Activated T-helper 2 cell treated with anti-CD3 and anti-CD28 coated beads, Interferon-gamma antibody, Interleukin-2, Interleukin-4, amounts not matched to agents 10 μg/mL and 5 μg/mL and 100 μg/mL, durations not matched to agents 14 hours and 24 hours and 36 hours (primary cell): ENCODE results near the gene IDNK. TPM values are rescaled to one million over a fixed set of nuclear protein-coding genes. Genes with fewer than 3 reads are reported as not detected.
"Not testable (repeated sequence)": the region's sequence is repeated elsewhere in the genome, so short reads cannot be mapped to it uniquely, and the experiment has no call there.

Source experiments
- DNase-seq: peaks from one replicate; pipeline ENCODE4 v3.0.0; 2021; ENCODE audit warnings: low spot score
- H3K27ac Mint-ChIP-seq: one replicate; pipeline ENCODE4 v1.8.0; 2021; ENCODE audit warnings: mixed read lengths
- H3K27me3 Mint-ChIP-seq: one replicate; pipeline ENCODE4 v1.8.0; 2021; ENCODE audit warnings: low read depth, mixed read lengths
- H3K36me3 Mint-ChIP-seq: one replicate; pipeline ENCODE4 v1.8.0; 2021; ENCODE audit warnings: low read depth, mixed read lengths
- H3K4me1 Mint-ChIP-seq: one replicate; pipeline ENCODE4 v1.8.0; 2021; ENCODE audit warnings: low read depth, mixed read lengths
- H3K4me3 Mint-ChIP-seq: one replicate; pipeline ENCODE4 v1.8.0; 2021; ENCODE audit warnings: low read depth, mild to moderate bottlenecking, moderate library complexity, mixed read lengths
- H3K9me3 Mint-ChIP-seq: one replicate; pipeline ENCODE4 v1.8.0; 2021; ENCODE audit warnings: mixed read lengths
- intact Hi-C: fragments of 100-400 bp; cut with micrococcal nuclease; formaldehyde crosslinking; loops from one replicate; pipeline ENCODE4 v1.15.1; 2023
- total RNA-seq: library from RNA; stranded (reverse); gene quantifications from 2 replicates; pipeline ENCODE4 v1.2.3, GENCODE V29; 2022

The IDNK gene
- 4.9 and 5.1 TPM in 2 replicates for total RNA-seq

DNA sequence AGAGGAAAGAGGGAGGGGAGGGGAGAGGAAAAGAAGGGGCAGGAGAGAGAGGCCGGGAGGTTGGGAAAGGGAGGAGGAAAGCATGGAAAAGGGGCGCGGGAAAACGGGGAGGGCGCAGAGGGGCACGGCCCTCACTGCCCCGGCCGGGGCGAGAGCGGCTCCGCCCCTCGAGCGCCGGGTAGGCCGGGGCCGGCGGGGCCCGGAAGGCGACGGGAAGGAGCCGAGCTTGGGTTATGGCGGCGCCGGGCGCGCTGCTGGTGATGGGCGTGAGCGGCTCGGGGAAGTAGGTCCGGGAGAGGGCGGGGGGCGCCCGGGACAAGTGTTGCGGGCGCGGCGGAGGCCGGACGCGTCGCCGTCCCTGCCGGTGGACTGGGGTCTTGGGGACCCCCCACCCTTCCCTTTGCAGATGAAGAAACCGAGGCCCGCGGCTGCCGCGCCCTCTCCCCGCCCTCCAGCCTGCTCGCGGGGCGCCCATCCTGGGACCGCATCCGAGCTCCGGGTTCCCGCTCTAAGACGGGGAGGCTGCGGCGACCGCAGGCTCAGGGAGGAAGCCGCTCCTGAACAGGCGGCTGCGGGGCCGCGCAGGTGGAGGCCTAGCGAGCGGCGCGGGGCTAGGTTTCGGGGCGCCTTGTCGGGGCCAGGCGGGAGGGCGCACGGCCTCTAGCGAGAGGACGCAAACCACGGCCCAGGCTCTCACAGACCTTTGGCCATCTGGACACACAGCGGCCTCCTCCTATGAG, at the start of gene IDNK:
Gene IDNK, plus strand, starts transcription at position 205 of the 740 bp plus-strand sequence. Its CDS starts 29 bp downstream, at position 234.
- H3K27me3 Mint-ChIP-seq, result peaks cover 8% of the 10 kb centered on the region
- H3K4me3 Mint-ChIP-seq, result peak within 1 kb of the TSS; percentile 90
- H3K4me1 Mint-ChIP-seq, result peaks cover 22% of the 10 kb centered on the region
- intact Hi-C loops, result loop anchor here (1.0 to 5.0 kb wide), 4 partner anchors 84 to 357 kb away; partner anchors contain the start of genes GKAP1, HNRNPK, KIF27 and RMI1
- DNase-seq, result peak; percentile 63
- peak within 1 kb of the TSS; percentile 99 for H3K27ac Mint-ChIP-seq
- no peaks in the 10 kb centered on the region for H3K9me3 Mint-ChIP-seq
- H3K36me3 Mint-ChIP-seq, result peaks cover 12% of the 10 kb centered on the region

- H3K4me1 Mint-ChIP-seq, result no peaks in the 10 kb centered on the region
- intact Hi-C loops, result no loop called here
- no peaks in the 10 kb centered on the region for H3K9me3 Mint-ChIP-seq
- H3K4me3 Mint-ChIP-seq, result no peak overlapping the region
- H3K27ac Mint-ChIP-seq, result no peak overlapping the region
- no peaks in the 10 kb centered on the region for H3K36me3 Mint-ChIP-seq
- no peak for DNase-seq
- peaks cover 3% of the 10 kb centered on the region for H3K27me3 Mint-ChIP-seq
Observed at GRCh38 chr9:83574482-83574881, 48.5 kb upstream of the IDNK start.

GRCh38 chr9:83582029-83582428, 40.9 kb upstream of the IDNK start:
- Mint-ChIP-seq H3K4me3 (no peak overlapping the region), H3K27me3 (peaks cover 3% of the 10 kb centered on the region), H3K4me1 (no peaks in the 10 kb centered on the region), H3K9me3 (no peaks in the 10 kb centered on the region), H3K27ac (no peak overlapping the region), H3K36me3 (no peaks in the 10 kb centered on the region)
- DNase-seq, result no peak
- intact Hi-C loops, result no loop called here

- intact Hi-C loops, result no loop called here
- Mint-ChIP-seq H3K9me3 (no peaks in the 10 kb centered on the region), H3K36me3 (no peaks in the 10 kb centered on the region), H3K27me3 (no peaks in the 10 kb centered on the region), H3K4me3 (no peak overlapping the region), H3K4me1 (no peaks in the 10 kb centered on the region), H3K27ac (no peak overlapping the region)
- DNase-seq, result no peak
Observed at GRCh38 chr9:83583151-83584014, 39.6 kb upstream of the IDNK start.

- intact Hi-C loops, result no loop called here
- no peak overlapping the region for H3K27ac Mint-ChIP-seq
- no peaks in the 10 kb centered on the region for H3K27me3 Mint-ChIP-seq
- no peak for DNase-seq
- no peak overlapping the region for H3K4me3 Mint-ChIP-seq
- no peaks in the 10 kb centered on the region for H3K36me3 Mint-ChIP-seq
- no peaks in the 10 kb centered on the region for H3K9me3 Mint-ChIP-seq
- H3K4me1 Mint-ChIP-seq, result no peaks in the 10 kb centered on the region
Observed at GRCh38 chr9:83584995-83585394, 37.9 kb upstream of the IDNK start.

DNA sequence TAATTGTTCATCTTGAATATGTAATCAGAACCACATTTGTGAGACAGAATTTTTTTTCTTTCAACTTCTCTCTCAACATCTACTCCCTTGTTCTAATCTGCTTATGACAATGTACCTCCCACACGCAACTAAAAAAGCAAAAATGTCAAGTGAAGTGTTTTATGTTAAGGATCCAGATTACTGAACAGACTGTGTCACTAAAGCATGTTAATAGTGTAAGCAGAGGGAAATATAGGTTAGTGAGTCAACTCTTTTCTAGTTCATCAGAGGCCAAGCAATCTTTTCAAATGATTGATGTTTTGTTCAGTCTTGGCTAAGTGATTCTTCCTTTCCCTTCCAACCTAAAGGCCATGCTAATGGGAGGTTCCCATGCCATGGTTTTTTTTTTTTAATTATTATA, 34.7 kb upstream of the IDNK start:
- H3K27ac Mint-ChIP-seq, result no peak overlapping the region
- no peaks in the 10 kb centered on the region for H3K4me1 Mint-ChIP-seq
- H3K36me3 Mint-ChIP-seq, result no peaks in the 10 kb centered on the region
- H3K4me3 Mint-ChIP-seq, result no peak overlapping the region
- DNase-seq, result no peak
- intact Hi-C loops, result no loop called here
- no peaks in the 10 kb centered on the region for H3K9me3 Mint-ChIP-seq
- H3K27me3 Mint-ChIP-seq, result no peaks in the 10 kb centered on the region

DNA sequence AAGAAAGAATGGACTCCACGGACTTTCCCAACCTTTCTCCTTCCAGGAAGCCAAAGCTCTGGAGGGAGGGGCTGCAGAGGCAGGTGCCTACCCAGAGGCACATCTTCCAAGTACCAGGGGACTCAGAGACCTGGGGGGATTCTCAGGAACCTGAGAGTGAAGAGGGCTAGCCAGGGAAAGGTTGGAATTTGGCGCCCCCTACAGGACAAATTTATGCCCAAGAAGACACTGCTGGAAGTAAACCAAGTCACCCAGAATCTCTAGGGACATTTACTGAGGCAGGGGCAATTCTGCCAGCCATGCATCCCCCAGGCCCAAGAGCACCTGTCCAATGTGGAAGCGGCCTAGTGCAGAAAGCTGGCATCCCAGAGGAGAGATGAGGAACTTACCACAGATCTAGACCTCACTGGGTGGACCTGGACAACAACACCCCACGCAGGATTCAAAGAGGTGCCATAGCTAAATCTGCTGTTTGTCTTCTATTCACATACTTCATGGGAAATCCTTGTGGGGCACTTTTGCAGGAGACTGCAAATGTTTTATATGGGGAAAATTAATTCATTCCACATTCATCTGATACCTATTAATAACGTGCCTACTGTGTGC, 25.9 kb upstream of the IDNK start:
- DNase-seq, result peak; percentile 20
- Mint-ChIP-seq H3K9me3 (no peaks in the 10 kb centered on the region), H3K4me3 (no peak overlapping the region), H3K4me1 (no peaks in the 10 kb centered on the region), H3K27ac (no peak overlapping the region), H3K27me3 (no peaks in the 10 kb centered on the region), H3K36me3 (no peaks in the 10 kb centered on the region)
- intact Hi-C loops, result loop anchor here (1.0 kb wide), 1 partner anchor 263 kb away; no protein-coding TSS in a partner anchor

DNA sequence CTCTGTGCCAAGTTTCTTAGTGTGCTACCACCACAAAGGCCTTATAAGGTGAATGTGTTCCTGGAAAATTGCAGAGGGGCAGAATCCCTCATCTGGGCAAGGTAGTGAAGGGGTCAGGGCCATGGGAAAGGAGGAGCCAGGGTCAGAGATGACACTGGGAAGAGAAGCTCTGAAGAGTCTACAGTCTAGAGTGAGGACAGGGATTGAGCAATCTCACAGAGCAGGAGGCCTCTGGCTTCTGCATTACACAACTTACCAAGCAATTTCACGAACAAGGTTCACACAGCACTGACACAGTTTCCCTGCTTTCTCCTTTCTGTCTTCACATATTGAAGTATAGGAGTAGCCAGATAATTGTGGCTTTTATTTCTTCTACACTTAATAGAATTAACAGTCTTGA, 24.5 kb upstream of the IDNK start:
- intact Hi-C loops, result no loop called here
- Mint-ChIP-seq H3K4me1 (no peaks in the 10 kb centered on the region), H3K27me3 (no peaks in the 10 kb centered on the region), H3K36me3 (no peaks in the 10 kb centered on the region), H3K4me3 (no peak overlapping the region), H3K27ac (no peak overlapping the region), H3K9me3 (no peaks in the 10 kb centered on the region)
- no peak for DNase-seq

DNA sequence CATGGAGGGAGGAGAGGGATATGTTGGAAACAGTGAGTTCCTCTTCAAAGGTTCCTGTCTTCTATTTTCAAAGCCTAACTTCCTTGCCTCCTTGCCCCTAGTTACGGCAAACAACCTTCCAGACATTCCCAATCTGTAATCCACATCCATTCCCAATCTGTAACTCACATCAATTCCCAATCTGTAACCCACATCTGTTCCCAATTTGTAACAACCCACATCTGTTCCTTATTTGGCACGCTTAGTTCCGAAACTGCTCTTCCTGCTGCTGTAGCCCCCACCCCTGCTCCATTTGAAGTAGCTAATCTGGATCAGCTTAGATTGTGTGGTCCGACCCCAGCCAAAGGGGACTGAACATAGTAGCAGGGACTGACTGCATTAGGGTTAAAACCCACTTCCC, 23.9 kb upstream of the IDNK start:
- H3K9me3 Mint-ChIP-seq, result no peaks in the 10 kb centered on the region
- H3K27me3 Mint-ChIP-seq, result no peaks in the 10 kb centered on the region
- no peak overlapping the region for H3K27ac Mint-ChIP-seq
- no peak overlapping the region for H3K4me3 Mint-ChIP-seq
- no peaks in the 10 kb centered on the region for H3K36me3 Mint-ChIP-seq
- DNase-seq, result no peak
- intact Hi-C loops, result no loop called here
- H3K4me1 Mint-ChIP-seq, result no peaks in the 10 kb centered on the region

DNA sequence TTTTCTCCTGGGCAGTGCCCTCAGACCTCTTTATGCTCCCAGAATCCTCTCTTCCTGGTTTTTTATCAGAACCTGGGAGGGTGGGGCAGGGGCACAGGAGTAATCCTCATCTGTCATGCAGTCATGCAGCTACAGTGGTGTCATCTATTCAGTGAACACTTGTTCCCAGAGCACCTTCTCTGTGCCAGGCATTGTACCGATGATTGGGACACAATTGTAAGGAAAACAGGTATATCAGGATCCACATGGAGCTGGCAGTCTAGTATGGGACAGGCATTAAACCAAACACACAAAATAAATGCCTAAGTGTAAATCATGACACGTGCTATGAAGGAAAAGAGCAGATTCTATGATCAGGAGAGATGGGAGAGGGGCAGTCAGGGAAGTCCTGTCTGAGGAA, 21.5 kb upstream of the IDNK start:
- DNase-seq, result no peak
- intact Hi-C loops, result no loop called here
- Mint-ChIP-seq H3K27me3 (no peaks in the 10 kb centered on the region), H3K4me1 (no peaks in the 10 kb centered on the region), H3K36me3 (no peaks in the 10 kb centered on the region), H3K4me3 (no peak overlapping the region), H3K27ac (no peak overlapping the region), H3K9me3 (no peaks in the 10 kb centered on the region)

- DNase-seq, H3K4me1 Mint-ChIP-seq, intact Hi-C loops, H3K27me3 Mint-ChIP-seq, H3K27ac Mint-ChIP-seq, H3K36me3 Mint-ChIP-seq, H3K9me3 Mint-ChIP-seq, H3K4me3 Mint-ChIP-seq: not testable (repeated sequence)
Observed at GRCh38 chr9:83607620-83608019, 15.3 kb upstream of the IDNK start.

- intact Hi-C loops, H3K36me3 Mint-ChIP-seq, DNase-seq, H3K4me3 Mint-ChIP-seq, H3K9me3 Mint-ChIP-seq, H3K4me1 Mint-ChIP-seq, H3K27ac Mint-ChIP-seq, H3K27me3 Mint-ChIP-seq: not testable (repeated sequence)
Observed at GRCh38 chr9:83613298-83613697, 9.6 kb upstream of the IDNK start.

GRCh38 chr9:83617299-83617698, 5.6 kb upstream of the IDNK start:
- Mint-ChIP-seq H3K9me3 (no peaks in the 10 kb centered on the region), H3K27me3 (peaks cover 13% of the 10 kb centered on the region), H3K27ac (no peak overlapping the region), H3K36me3 (no peaks in the 10 kb centered on the region), H3K4me3 (no peak overlapping the region), H3K4me1 (peaks cover 5% of the 10 kb centered on the region)
- no peak for DNase-seq
- intact Hi-C loops, result no loop called here
